ENCODE data around the gene BMPR1A.
"Not testable (repeated sequence)": the region's sequence is repeated elsewhere in the genome, so short reads cannot be mapped to it uniquely, and the experiment has no call there.

DNA sequence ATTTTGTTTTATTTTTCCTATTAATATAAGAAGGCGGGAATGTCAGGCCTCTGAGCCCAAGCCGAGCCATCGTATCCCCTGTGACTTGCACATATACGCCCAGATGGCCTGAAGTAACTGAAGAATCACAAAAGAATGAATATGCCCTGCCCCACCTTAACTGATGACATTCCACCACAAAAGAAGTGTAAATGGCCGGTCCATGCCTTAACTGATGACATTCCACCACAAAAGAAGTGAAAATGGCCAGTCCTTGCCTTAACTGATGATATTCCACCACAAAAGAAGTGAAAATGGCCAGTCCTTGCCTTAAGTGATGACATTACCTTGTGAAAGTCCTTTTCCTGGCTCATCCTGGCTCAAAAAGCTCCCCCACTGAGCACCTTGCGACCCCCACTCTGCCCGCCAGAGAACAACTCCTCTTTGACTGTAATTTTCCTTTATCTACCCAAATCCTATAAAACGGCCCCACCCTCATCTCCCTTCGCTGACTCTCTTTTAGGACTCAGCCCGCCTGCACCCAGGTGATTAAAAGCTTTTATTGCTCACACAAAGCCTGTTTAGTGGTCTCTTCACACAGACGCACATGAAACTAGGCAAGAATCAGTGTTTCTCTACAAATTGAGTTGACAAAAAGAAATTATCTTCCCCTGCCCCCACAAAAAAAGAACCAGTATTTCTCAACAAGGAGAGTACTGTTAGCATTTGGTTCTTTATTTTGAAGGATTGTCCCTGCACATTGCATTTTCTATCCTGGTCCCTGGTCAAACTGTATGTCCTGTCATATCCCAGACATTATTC lies 108.8 kb downstream of the BMPR1A start:
- TF ChIP-seq, protein P1, sequence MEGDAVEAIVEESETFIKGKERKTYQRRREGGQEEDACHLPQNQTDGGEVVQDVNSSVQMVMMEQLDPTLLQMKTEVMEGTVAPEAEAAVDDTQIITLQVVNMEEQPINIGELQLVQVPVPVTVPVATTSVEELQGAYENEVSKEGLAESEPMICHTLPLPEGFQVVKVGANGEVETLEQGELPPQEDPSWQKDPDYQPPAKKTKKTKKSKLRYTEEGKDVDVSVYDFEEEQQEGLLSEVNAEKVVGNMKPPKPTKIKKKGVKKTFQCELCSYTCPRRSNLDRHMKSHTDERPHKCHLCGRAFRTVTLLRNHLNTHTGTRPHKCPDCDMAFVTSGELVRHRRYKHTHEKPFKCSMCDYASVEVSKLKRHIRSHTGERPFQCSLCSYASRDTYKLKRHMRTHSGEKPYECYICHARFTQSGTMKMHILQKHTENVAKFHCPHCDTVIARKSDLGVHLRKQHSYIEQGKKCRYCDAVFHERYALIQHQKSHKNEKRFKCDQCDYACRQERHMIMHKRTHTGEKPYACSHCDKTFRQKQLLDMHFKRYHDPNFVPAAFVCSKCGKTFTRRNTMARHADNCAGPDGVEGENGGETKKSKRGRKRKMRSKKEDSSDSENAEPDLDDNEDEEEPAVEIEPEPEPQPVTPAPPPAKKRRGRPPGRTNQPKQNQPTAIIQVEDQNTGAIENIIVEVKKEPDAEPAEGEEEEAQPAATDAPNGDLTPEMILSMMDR (IDR thresholded peaks at IDR 0.05), result not testable (repeated sequence)
- TF ChIP-seq POLR2A (IDR thresholded peaks at IDR 0.05), result not testable (repeated sequence)

Measured in lower leg skin (tissue), 3 donors.